ENCODE data around the gene CDC5L.

DNA sequence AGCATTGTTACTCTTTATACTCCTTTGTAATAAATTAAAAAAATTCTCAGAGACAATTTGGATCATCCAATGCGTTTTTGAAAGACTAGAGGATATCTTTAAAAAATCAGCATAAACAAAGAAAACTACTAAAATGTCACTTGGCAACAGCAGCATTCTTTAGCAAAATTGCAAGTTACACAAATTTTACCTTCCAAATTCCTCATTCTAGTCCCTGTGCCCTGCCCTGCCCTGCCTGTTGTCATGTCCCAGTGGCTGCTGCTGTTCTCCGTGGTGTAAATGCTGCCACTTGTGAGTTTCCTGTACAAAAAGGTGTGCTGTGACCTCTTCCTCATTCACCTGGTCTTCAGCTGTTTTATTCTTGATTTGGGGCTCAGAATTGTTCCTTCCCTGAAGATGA is 83.2 kb downstream of the CDC5L start:
- TF ChIP-seq POLR2A (IDR thresholded peaks at IDR 0.05) (no peak), CTCF (IDR thresholded peaks at IDR 0.05) (no peak)

Measured in prostate gland (tissue), 2 donors.